Peyer's patch (tissue), 4 donors: ENCODE measurements around the gene EYS.
"Not testable (repeated sequence)": the region's sequence is repeated elsewhere in the genome, so short reads cannot be mapped to it uniquely, and the experiment has no call there.

ENCODE experiments used
- POLR2A ChIP-seq, 2 donors: fragments of 450-650 bp; IDR thresholded peaks; one replicate each; pipeline ENCODE4 v1.5.1; 2017; ENCODE audit warnings: antibody characterized with exemption in 2 of 2, mild to moderate bottlenecking in 2 of 2, moderate library complexity in 2 of 2
- TF ChIP-seq, protein P1 (sequence below), 6 experiments: fragments of 450-650 bp in 4 of 6; fragments of 200-600 bp in 2 of 6; sonication (generic) in 1 of 6; IDR thresholded peaks; one replicate each; pipeline ENCODE4 v1.5.1; 2017 to 2019; ENCODE audit warnings: antibody characterized with exemption in 6 of 6, mild to moderate bottlenecking in 3 of 6, moderate library complexity in 1 of 6

DNA sequence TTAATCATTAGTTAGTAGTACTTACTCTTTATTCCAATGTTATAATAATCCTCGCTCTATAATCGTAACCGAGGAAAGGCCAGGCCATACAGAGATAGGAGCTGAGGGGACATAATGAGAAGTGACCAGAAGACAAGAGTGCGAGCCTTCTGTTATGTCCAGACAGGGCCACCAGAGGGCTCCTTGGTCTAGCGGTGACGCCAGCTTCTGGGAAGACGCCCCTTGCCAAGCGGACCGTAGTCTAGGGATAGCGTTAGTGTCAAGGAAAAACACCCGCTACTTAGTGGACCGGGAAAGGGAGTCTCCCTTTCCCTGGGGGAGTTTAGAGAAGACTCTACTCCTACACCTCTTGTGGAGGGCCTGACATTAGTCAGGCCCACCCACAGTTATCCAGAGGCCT, 1237.6 kb downstream of the EYS start:
- not testable (repeated sequence) for TF ChIP-seq POLR2A (IDR thresholded peaks at IDR 0.05)
- TF ChIP-seq, protein P1, sequence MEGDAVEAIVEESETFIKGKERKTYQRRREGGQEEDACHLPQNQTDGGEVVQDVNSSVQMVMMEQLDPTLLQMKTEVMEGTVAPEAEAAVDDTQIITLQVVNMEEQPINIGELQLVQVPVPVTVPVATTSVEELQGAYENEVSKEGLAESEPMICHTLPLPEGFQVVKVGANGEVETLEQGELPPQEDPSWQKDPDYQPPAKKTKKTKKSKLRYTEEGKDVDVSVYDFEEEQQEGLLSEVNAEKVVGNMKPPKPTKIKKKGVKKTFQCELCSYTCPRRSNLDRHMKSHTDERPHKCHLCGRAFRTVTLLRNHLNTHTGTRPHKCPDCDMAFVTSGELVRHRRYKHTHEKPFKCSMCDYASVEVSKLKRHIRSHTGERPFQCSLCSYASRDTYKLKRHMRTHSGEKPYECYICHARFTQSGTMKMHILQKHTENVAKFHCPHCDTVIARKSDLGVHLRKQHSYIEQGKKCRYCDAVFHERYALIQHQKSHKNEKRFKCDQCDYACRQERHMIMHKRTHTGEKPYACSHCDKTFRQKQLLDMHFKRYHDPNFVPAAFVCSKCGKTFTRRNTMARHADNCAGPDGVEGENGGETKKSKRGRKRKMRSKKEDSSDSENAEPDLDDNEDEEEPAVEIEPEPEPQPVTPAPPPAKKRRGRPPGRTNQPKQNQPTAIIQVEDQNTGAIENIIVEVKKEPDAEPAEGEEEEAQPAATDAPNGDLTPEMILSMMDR (IDR thresholded peaks at IDR 0.05), result not testable (repeated sequence)
